Measurements from ENCODE around the gene SAG.

SAG gene

DNA sequence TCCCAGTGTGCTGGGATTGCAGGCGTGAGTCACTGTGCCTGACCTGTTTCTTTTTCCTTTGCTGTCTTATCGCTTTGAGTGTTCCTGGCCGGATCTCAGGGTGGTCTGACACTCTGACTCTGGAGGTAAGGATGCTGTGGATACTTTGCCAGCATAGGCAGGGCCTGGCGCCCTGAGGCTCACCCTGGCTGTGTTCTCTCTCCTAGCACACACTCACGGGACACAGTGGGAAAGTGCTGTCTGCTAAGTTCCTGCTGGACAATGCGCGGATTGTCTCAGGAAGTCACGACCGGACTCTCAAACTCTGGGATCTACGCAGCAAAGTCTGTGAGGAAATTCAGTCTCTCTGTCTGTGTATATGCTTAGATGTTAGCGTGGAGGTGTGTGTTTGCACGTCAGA lies 18.0 kb upstream of the SAG start:
- no peak for DNase-seq

DNA sequence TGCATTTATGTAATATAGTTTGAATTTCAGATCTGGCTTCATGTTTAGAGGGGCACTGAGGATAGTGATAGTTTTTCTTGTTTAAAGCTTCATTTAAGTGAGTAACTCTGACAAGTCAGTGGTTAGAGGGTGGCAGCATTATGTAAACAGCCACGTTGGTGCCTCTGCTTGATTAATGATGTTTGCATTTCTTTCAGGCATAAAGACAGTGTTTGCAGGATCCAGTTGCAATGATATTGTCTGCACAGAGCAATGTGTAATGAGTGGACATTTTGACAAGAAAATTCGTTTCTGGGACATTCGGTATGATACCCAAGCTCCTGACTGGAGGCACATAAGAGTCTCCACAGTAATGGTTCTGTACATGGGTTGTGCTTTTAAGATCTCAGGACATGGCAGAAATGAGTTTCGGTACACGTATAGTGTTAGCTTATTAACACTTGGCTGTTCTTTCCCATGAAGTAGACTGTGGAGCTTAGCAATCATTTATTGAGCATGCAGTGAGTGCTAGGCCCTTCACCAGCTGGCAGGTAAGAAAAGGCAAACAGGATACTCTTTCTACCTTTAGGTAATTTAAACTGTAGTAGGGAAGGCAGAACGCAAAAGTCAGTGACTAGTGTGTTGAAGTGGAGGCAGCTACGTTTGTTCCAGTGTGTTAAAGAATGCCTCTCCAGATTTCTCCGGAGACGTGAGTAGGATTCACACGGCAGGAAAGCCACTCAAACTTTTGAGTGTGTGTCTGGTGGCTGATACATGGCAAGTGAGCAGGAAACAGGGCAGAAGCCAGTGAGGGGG lies 17.4 kb upstream of the SAG start:
- DNase-seq = no peak

DNA sequence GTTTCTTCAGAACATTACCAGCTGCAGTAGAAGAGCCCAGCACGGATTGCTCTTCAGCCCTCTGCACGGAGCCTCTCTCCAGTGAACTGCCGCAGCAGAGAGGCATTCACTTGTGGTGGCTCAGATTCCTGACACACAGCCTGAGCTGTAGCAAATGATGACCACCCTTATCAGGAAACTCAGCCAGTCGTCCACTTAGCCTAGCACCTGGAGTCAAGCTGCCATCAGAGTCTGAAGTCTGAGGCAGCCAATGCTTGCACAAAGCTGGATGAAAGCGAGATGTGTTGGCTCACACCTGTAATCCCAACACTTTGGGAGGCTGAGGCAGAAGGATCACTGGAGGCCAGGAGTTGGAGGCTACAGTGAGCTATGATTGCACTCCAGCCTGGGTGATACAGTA lies 11.7 kb upstream of the SAG start:
- DNase-seq = no peak

DNA sequence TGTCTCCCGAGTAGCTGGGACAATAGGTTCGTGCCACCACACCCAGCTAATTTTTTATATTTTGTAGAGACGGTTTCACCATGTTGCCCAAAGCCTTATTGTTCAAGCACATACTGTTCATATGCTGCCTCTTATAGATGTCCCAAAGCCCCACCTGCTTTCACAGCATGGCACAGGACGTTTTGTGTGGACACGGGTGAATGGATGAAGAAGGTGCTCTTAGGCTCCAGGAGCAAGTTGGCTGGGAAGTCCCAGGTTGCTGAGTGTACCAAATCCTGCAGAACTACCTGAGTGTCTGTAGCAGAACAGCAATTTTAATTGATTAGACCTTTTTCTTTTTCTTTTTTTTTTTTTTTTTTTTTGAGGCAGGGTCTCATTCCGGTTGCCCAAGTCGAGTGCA lies 10.5 kb upstream of the SAG start:
- no peak for DNase-seq

DNA sequence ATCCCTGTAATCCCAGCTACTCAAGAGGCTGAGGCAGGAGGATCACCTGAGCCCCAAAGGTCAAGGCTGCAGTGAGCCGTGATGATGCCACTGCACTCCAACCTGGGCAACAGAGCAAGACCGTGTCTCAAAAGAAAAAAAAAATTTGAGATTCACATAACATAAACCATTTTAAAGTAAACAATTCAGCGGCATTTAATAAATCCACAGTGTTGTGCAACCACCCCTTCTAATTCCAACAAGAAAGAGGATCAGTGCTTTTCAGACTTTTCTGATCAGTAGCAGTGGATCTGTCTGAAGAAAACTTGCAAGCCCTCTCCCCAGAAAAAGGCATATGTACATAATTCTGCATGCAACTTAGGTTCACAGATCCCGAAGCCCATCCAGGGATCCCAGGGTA lies 7.2 kb upstream of the SAG start:
- no peak for DNase-seq

DNA sequence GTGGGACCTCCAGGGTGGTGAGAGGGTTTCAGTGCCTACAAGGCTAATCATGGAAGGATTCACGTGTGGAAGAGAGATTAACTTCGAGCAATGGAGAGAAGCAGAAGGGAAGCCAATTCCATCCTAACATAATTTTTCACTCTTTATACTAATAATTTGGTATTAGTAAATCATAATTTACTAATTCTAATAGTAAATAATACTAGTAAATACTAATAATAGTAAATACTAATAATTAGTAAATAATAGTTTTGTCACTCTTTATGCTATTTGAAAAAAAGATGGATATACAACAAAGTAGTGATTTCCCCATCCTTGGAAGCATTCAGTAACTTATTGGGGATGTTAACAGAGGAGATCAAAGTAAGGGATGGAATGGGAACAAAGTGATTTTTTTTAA lies 6.4 kb upstream of the SAG start:
- no peak for DNase-seq

DNA sequence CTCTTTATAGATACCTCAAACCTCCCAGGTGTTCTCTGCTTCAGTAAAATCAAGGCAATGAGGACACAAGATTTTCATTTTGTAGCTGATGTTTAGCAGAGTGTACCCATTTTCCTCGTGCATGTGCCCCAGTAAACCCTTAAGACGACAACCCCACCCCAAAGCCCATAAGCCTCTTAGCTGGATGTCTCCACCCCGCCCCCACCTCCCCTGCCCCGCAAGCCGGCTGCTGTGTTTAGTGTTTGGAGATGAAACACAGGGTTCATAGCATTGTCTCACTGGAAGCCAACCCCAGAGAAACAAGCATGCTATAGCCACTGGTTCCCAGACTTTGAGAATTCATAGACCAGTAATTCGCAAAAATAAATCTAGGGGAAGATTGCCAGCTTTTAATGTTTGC lies 5.8 kb upstream of the SAG start:
- no peak for DNase-seq

DNA sequence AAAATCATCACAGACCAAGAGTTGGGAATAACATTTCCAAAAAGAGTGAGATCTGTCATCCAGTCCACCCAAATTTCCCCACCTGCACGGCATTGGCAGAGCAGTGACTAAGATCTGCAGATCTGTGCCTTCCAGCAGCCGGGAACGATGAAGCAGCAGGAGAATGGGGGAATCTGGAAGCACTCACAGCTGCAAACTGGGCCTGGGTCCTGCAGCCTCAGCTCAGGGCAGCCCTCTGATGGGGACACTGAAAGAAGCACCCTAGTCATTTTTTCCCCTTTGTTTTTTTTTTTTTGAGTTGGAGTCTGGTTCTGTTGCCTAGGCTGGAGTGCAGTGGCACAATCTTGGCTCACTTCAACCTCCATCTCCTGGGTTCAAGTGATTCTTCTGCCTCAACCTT lies 4.4 kb upstream of the SAG start:
- DNase-seq = no peak

DNA sequence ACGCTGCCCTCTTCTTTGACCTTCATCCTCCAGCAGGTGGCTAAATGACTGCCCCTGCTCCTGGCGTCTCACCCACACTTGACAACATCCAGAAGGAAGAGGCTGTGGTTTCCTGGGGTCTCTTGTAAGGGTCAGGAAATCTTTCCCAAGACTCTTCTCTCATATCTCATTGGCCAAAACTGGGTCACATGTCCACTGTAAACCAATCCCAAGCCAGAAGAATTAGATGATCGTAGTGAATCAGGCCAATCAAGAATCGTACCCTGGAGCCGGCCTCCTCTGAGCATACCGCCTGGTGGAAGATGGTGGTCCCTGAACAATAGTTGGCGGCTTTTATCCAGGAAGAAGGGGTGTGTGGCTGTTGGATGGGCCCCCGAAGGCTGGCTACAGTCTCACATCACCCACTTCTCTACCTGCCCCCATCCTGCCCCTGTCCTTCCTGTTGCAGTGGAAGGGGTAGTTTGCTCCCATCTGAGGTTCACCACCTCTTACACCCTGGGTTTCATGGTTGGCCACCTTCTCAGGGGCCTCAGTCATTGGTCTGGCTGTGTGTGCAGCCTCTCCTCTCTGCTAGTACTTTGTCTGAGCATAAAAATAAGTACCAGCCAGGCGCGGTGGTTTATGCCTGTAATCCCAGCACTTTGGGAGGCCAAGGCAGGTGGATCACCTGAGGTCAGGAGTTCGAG lies 3.8 kb downstream of the SAG start:
- DNase-seq = no peak

DNA sequence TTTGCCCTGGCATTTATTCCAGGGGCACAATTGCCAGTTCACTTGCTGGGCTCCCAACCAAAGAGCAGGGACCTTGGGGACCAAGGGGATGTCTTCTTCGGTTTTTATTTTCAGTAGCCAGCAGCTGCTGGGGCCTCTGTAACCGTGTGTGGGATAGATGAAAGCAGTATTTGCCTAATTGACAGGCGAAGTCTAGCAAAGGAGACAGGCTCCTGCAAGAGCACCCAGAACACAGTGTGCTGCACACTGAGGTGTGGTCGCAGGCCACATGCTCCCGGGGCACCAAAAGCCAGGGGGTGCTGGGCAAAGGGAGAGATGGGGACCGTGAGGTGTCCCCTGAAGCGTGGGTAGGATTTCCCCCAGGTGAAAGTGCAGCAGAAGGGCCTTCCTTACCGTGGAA lies 5.3 kb downstream of the SAG start:
- DNase-seq = no peak

DNA sequence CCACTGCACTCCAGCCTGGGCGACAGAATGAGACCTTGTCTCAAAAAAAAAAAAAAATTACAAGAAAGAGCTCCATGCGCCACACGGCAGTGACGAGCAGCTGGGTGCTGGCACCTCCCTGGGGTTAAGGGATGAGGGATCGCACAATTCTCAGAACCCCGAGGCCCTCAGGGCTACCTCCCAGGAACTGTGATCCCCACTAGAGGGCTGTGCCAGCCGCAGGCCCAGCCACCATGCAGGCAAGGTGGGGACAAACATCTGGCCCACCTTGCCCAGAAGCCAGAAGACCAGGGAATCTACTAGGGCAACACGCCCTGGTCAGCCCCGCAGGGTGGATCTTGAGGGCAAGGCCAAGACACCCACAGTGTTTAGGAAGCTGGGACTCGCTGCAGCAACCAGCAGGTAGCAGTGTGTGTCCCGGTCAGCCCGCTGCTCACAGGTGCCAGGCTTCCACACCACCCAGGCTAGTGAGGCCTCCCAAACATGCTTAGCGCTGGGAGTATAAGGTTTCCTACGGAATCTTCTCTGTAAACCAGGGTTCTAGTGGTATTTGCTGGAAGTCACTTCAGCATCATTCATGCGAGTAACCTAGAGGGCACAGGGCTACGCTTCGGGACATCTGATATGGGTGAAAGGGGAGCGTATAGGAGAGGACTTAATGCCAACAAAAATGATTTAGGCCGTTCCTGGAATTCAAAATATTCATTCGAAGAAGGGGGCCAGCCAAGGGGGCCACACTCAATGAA lies 6.7 kb downstream of the SAG start:
- DNase-seq = no peak

DNA sequence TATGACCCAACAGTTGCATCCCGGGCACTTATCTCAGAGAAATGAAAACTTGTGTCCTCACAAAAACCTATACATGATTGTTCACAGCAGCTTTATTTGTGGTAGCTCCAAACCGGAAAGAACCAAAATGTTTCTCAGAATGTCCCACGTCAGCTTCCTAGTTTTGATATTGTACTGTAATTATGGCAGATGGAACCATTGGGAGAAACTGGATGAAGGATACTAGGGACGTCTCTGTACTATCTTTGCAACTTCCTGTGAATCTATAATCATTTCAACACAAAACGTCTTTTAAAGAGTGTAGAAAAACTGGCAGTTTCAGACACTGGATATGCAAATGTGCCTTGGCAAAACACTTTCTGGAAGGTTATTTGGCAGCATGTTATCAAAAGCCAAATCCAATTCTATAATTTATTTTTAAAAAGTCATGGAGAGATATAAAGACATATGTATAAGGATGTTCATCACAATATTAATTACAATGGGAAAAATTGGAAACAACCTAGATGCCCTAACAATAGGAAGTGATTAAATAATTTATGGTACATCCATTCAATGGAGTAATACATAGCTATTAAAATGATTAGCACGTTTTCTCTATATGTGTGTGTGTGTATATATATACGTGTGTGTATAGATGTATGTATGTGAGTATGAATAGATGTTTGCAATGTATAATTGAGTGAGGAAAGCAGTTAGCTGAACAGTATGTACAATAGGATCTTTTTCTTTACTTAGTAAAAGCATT lies 9.8 kb downstream of the SAG start:
- DNase-seq = no peak

DNA sequence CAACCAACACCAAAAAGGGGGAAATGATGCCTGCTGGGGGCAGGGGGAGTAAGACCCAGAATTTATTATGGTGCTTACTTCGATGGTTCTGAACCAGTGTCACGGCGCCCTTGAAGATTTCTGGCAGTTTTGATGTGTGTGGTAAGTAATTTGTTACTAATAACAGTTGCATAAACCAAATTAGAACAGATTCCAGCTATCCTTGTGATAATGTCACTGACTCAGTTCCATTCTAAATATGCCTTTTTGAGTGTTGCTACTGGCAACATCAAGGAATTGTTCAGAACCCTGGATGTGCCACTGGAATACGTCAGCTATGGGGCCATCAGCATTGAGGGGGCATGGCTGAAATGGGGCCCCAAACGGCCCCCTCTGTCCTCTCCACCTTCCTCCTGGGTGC lies 11.6 kb downstream of the SAG start:
- no peak for DNase-seq

DNA sequence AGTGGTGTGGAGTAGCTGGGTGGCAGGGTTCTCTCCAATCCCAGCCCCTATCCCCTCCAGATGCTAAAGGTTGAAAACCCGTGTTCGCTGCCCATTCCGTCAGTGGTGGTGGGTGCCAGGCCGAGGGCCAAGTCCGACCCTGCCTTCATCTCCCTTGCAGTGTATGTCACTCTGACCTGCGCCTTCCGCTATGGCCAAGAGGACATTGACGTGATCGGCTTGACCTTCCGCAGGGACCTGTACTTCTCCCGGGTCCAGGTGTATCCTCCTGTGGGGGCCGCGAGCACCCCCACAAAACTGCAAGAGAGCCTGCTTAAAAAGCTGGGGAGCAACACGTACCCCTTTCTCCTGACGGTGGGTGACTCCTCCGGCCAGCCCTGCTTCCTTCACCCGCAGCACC lies 12.9 kb downstream of the SAG start:
- DNase-seq = no peak

DNA sequence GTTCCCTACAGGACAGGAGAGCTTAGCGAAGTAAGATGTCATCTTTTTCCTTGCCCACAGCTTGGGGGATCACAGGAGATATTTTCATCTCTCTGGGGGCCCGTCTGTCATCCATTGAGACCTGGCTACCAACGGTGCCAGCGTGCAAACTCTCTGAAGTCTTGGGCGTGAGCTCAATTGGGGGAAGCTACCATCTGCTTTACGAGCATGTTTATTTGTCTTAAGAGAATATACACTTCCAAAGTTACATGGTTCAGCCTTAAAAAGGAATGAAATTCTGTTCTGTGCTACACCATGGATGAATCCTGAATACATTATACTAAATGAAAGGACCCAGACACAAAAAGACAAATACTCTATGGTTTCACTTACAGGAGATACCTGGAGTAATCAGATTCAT lies 13.6 kb downstream of the SAG start:
- DNase-seq = no peak

DNA sequence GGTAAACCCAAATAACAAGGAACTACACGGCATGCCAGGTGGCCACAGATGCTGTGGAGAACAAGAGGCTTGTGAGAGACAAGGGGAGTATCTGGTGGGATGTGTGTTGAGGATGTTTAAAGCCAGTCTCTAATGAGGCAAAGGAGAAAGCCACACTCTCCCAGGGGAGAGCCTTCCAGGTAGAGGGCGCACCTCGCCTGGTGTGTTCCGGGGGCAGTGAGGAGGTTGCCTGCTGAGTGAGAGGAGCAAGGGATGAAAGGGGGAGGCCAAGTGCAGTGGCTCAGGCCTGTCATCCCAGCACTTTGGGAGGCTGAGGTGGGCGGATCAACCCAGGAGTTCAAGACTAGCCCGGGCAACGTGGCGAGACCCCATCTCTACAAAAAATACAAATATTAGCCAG lies 16.2 kb downstream of the SAG start:
- no peak for DNase-seq

DNA sequence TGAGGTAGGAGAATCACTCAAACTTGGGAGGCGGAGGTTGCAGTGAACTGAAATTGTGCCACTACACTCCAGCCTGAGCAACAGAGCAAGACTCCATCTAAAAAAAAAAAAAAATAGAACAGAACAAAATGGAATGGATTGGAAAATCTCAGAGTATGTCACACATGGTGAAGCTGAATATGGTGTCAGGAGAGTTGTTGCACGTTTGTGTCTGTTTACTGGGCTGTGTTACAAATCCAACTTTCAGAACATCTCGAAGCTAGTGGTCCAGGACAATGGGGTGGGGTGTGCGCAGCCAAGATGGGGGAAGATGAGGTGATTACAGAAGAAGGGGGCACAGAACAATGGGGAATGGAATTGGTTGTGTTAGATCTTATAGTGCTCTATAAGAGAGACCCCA lies 17.6 kb downstream of the SAG start:
- DNase-seq = no peak

DNA sequence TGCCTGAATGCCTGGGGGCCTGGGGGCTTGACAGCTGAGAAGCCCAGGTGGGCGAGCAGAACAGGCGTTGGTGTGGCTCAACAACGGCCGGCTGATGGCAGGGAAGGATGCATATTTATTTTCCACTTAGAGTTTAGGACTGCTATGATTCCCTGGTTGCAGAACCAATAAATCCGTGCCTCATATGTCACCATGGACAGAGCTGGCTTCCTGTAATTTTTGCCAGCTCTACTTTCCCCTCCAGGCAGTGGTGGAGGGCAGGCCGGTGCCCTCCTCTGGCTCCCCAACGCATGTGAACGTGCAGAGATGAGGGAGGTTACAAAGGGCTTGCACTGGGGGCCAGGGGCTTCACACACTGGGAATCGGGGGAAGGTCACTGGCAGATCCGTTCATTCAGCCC lies 18.2 kb downstream of the SAG start:
- no peak for DNase-seq

DNA sequence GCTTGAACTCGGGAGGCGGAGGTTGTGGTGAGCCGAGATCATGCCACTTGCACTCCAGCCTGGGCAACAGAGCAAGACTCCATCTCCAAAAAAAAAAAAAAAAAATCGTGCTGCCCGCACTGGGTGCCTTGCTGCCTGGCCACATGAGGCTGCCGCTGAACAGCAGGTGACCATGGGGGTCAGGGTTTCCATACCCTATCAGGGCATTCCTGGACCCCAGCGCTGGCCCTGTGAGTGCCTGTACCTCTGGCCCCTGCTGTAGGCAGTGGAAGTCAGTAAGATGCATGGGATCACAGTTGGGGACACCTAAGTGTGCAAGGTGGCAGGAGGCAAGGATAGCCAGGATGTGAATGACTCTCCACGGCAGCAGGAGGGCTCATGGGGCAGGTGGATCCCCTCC lies 18.9 kb downstream of the SAG start:
- no peak for DNase-seq

DNA sequence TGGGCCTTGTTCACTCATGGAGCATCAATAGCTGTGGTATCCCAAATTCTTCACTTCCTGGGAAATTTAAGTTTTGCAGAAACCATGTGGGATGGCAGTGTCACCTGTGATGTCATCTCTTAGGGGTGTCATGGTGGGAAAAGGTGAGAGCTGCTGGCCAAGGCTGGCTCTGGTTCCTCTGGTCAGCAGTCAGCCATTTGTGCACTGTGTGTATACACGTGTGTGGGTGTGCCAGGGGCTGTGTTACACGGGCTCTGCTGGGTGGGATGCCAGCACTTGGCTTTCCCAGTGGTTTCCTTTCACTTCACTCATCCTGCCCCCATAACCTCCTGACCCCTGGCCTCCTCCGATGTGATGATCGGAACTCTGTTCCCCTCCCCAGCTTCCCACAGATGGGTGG lies 21.3 kb downstream of the SAG start:
- DNase-seq = no peak

DNA sequence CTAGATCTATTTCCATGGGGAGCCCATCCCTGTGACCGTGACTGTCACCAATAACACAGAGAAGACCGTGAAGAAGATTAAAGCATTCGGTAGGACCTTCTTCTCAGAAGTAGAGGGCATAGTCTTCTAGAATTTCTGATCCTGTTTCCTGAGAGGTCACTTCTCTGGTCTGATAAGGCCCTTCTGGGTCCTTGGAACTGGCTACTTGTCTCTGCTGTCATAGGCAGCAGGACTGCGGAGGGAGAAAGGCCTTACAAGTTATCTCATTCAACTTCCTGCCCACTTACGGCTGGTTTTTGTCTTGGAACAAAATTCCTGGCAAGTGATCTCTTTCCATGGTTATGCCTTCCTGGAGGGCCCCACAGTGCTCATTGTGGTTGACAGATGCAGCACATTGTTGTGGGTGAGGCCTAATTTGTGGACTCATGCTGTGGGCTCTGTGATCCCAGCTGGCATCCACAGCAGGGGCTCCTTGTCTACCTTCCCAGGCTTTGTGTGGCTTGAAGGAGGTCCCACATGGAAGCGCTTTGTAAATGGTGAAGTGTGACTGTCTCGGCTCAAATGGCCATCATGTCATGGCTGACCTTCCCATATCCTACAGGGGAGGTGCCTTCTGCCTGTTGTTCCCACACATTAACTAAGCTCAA lies 22.0 kb downstream of the SAG start:
- DNase-seq = no peak

DNA sequence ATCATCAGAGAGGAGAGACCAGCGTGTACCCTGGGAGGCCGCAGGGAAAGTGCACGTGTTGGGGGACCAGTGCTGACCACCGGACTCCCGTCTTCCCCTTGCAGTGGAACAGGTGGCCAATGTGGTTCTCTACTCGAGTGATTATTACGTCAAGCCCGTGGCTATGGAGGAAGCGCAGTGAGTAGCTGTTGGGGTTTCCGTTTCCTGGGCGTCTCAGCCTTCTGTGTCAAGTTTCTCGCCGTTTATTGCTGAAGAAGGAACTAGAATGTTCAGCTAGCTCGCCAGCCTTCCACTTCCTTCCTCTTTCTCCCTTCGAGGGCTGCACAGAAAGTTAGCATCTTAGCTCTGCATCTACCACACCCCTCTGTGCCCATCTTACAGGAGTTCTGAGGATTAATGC lies 23.9 kb downstream of the SAG start:
- DNase-seq = peak; percentile 86 to 92

DNA sequence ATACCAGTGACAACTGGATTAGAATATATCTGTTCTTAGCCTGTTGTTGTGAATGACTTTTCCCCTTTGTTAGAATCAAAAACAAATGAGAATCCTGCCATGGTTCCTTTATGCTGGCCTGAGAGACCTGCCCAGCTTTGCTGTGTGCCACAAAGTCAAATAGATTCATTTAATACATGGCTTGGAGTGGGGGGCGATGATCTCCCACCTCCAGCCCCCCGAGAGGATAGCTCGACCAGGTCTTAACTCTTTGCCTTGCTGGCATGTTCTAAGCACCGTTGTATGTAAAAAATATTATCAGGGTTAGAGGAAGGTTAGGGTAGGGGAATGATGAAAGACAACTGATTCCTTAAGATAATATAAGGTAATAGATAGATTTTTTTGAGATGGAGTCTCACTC lies 24.5 kb downstream of the SAG start:
- DNase-seq = no peak

Data from CD4-positive, alpha-beta T cell treated with Interleukin-1 beta for 1 hour (primary cell).